Panc1 (cell line): Measurements from ENCODE around the gene P2RX4.

Experiments
- CTCF ChIP-seq: fragments of 450-650 bp; IDR thresholded peaks from 2 replicates; pipeline ENCODE4 v1.5.1; 2017; ENCODE audit warnings: mild to moderate bottlenecking
- POLR2AphosphoS5 ChIP-seq: IDR thresholded peaks from 2 replicates; pipeline ENCODE4 v1.6.1; 2012; ENCODE audit warnings: mild to moderate bottlenecking, low read depth, low read length, moderate library complexity
- REST ChIP-seq, 2 experiments: IDR thresholded peaks; 2 replicates each; pipeline ENCODE4 v1.6.1; 2011 to 2012; ENCODE audit warnings: low read depth in 2 of 2, control low read depth in 1 of 2, low read length in 1 of 2, mild to moderate bottlenecking in 1 of 2, moderate library complexity in 1 of 2; ENCODE audit not compliant: insufficient read depth in 1 of 2
- SIN3A ChIP-seq: IDR thresholded peaks from 2 replicates; pipeline ENCODE4 v1.6.1; 2012; ENCODE audit warnings: low read depth, mild to moderate bottlenecking, low read length, moderate library complexity, borderline replicate concordance; ENCODE audit not compliant: insufficient read depth
- TCF7L2 ChIP-seq: IDR thresholded peaks from 2 replicates; pipeline ENCODE4 v1.6.1; 2011; ENCODE audit warnings: mild to moderate bottlenecking, low read depth, low read length, inconsistent platforms

- no peak for TF ChIP-seq POLR2AphosphoS5
- TF ChIP-seq REST (IDR thresholded peaks at IDR 0.05; ENCODE audit: insufficient read depth in 1 of 2, low read depth in 2 of 2, low read length in 1 of 2): no peak
- no peak for TF ChIP-seq CTCF
- no peak for TF ChIP-seq SIN3A
- TF ChIP-seq TCF7L2: no peak
Observed at GRCh38 chr12:121184425-121184824, 25.5 kb upstream of the P2RX4 start.
